Eye (tissue), 1 donor: Measurements from ENCODE around the gene RBMS3.
"Not testable (repeated sequence)": the region's sequence is repeated elsewhere in the genome, so short reads cannot be mapped to it uniquely, and the experiment has no call there.

Experiments used
- DNase-seq: peaks from one replicate; pipeline ENCODE4 v3.0.0-alpha.2; 2015

Gene RBMS3

DNA sequence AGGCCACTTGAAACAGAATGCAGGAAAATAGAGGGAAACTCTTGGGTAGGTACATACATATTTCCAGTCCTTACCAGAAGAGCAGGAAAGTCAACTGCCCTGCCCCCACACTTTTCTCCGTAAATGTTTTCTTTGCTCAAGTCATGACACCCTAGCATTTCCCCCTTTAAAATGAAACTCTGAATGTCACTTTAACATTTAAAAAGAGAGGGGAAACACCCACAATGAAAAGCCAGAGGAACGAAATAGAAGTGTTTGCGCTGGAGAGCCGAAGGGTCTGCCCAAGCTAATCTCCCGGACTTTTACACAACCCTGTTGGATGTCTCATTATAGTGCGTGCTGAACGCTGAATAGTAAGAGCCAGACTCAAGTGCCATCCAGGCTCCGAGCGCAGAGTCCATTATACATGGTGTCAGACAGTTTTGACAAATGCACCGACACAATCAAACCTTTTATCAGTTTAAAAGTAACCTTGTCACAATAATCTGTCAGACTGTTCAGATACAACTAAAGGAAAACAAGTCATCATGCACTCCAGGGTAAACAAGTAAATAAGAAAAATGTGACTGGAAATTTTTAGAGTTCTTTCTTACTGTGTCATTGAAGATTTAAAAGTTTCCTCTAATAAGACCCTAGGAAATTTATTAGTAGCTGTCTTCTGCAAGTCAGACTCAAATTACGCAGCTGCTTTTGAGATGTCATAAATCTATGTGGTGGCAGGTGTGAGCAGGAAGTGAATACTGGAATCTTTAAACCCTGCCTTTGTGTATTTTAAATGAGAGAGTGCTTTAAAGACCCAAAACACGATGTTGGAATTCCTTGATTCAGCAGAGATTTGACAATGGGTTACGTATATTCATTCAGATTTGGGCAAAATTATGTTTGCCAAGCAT lies 159.8 kb downstream of the RBMS3 start:
- peak; percentile 58 for DNase-seq

DNA sequence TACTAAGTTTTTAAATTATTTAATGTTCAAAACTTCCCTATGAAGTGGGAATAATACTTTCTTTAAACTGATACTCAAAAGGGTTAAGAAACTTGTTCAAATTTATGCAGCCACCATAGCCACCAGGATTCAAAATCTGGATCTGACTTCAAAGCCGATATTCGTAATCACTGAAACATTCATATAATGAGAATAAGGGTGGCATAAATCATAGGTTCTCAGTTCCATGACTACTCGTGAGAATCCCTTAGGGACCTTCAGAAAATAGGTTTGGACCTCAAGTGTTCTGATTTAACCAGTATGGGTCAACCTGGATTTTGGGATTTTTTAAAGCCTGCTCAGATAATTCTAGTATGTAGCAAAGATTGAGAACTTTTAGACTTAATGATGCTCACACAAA lies 160.6 kb downstream of the RBMS3 start:
- no peak for DNase-seq

DNA sequence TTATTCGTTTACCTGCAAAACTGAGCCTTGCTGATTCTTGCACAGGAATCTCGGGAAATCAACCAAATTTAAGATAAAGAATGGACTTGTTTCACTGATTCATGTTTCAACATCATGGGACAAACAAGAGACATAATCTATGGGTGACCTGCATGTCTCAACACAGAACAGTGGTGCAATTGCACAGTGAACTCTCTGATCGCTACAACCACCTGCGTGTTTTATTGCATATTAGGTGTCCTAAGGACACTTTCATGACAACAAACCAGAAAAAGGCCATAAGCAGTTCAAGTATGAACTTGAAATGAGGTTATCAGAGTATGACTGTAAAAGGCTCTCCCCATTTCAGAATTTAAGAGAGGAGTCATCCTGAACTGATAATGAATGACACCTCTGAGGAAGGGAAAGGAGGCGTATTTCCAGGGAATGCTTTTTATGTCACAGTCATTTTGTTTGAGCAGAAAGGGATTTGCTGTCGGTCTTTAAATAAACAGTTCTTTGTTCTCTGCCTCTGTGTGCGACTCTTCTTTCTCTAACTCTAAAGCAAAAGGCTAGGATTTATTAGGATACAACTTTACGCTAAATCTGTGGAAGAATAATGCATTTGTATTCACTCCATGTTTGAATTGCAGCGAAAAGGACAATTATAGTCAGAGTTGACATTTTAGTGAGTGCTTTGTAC lies 167.2 kb downstream of the RBMS3 start:
- DNase-seq = no peak

DNA sequence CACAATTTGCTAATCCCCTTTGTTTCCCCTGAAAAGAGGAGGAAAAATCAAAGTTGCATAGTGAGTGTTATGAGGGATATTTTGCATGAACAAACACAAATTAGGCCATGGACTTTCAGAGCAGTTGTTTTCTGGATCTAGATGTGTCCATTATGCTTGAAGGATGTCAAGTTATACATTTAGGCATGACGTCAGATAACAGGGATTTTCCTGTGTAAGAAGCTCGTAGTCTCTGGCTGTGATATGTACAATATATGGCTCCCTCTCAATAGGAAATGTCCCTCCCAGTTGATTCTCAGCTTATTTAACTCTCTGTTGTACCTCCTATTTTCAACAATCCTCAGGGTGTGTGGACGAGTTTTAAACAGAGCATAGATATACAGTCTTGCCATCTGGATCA lies 171.0 kb downstream of the RBMS3 start:
- no peak for DNase-seq

DNA sequence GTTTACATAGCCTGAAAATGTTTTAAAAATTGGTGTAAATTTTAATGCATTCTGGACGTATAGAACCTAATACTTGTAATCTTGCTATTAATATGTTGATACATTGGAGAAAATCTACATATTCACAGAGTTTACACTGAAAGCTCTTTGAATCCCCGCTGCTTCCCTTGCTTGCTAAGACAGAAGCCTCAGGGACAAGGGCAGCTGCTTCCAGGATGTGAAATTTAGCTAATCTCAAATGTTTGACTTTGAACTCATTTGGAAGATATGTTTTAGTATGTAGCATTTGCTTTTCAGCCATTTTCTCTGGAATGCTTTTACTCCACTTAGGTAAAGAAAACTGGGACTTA lies 172.0 kb downstream of the RBMS3 start:
- DNase-seq = no peak

DNA sequence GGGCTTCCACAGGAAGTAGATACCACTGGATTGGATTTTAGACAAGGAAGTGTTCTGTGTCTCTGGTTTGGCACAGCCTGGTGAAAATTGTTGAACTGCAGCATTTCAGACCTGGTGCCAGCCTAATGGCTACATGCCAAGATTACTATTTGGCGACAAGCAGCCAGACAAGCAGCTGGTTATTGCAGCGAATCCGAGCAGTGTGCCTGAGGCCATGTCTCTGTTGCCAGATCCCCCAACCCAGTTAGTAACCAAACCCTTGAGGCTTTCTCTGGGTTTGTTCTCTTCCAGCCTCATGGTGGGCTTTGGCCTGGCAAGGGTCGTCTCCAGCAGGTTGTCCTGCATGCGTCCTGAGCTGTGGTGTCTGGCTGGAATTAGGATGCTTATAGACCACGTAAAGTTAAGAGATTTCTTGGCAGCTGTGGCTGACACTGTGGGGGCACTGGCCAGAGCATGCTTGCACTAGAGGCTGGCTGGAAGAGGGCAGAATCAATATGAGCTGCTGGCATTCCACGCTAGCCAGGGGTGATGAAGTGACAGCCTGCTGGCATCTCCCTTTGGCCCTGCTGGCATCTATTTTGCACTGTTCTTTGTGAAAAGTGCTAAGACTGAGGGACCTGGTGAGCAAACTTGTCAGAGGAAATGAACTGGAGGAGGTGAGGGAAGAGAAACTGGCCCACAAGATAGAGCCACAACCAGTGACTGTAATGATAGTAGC lies 172.6 kb downstream of the RBMS3 start:
- DNase-seq = no peak

DNA sequence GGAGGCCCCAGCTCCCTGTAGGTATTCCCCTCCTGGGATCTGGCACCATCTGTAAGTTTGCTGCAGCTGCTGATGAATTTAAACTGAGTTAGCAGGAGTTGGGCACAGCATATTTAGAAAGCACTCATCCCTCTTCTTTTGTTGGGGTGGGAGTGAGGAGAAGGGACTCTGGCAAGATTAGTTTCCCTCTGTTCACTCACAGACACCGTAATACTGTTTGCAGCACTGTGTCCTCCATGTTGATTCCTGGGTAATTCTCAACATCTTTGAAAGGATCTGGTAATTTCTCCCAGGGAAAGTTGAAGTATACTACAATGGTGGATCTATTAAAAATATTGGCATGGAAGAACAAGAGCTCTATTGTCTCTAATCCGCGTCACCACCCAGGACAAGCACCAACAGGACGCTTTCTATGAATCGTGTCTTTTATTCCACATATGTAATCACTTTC lies 173.3 kb downstream of the RBMS3 start:
- no peak for DNase-seq

DNA sequence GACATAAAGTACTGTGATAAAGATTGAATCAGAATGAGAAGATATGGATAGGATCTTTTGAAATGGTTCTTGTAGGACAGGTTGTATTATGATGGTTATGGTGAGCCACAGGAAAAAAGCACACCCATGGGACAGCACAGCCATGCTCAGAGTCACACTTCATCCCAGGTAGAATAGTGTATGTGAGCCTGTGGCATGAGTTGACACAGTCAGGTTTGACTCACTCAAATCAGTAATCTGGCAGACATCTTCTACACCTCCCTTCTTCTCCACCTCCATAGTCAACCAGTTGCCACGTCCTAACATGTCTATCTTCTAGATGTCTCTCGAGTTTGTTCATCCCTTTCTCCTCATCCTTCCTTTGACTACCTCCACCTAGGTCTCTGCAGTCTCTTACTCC lies 176.0 kb downstream of the RBMS3 start:
- no peak for DNase-seq

DNA sequence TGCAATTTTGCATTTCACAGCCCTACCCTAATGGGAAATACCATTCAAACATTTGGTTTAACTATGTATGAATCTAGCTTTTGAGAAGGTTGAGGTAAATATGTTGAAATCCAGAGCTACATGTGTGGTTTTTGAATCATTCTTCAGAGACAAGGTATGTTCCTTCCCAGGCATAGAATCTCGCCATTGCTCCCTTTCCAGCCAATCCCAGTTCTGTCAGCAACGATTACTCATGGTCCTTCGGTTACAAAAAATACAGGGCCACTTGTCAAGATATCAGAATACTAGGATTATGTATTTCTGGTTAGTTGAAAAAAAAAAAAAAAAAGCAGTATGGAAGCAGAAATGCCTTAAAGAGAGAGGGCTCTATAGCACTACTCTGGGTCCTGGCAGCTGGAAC lies 182.4 kb downstream of the RBMS3 start:
- DNase-seq = peak; percentile 69

DNA sequence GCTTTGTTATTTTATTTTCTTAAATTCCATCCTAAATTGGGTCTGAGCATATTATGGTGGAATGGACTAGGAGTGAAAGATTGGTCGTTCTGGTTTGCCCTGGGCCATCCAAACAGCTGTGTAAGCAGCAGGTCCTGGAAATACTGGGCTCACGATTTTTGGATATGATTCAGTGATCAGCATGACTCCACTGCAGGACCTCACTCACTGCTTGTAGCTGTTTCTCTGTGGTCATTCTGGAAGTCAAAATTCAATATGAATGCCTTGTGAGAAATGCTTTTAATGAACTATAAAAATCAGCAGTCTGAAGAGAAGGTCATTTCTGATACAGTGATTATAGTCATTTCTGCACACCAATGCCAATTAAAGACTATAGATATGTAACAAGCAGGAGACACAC lies 185.0 kb downstream of the RBMS3 start:
- no peak for DNase-seq

DNA sequence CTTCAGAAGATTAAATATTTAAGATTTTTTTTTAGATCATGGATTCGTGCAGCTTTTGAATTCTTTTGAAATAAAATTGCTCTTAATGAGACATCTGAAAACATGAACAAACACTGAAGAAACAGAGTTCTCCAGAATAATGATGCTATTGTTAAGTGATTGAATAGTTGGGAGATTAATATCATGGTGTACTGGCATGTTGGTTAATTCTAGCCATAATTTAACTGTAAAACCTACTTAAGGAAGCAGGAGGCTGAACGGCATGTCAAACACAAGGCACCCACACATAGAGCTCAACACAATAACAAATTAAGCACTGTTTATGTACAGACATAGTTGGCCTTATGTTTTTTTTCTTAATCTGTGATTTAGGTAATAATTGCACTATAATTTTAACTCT lies 185.6 kb downstream of the RBMS3 start:
- DNase-seq = no peak

DNA sequence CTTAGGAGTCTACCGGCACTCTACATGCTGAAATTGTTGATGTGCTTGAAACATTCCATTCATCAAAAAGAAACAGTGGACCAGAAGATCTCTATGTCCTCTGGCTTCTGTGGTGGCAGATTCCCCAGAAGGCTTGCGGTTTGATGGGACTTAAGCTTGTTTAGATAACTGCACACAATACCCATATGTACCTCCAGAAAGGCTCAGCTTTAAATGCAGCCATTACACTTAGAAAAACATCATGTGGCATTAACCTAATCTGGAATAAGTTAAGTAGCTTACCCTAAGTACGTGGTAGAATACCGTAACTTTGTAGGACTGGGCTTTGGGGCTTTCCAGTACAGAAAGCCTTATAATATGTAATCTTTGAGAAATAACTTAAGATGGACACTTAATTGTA lies 187.3 kb downstream of the RBMS3 start:
- DNase-seq = no peak

DNA sequence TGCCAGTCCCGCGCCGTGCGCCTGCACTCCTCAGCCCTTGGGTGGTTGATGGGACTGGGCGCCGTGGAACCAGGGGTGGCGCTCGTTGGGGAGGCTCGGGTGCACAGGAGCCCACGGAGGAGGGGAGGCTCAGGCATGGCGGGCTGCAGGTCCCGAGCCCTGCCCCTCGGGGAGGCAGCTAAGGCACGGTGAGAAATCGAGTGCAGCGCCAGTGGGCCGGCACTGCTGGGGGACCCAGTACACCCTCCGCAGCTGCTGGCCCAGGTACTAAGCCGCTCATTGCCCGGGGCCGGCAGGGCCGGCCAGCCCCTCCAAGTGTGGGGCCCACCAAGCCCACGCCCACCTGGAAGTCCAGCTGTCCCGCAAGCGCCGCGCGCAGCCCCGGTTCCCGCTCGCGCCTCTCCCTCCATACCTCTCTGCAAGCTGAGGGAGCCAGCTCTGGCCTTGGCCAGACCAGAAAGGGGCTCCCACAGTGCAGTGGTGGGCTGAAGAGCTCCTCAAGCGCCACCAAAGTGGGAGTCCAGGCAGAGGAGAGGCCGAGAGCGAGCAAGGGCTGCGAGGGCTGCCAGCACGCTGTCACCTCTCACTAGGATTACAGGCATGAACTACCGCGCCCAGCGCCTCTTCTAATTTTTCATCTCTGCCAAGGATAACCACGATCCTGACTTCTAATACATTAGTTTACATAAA lies 192.8 kb downstream of the RBMS3 start:
- not testable (repeated sequence) for DNase-seq

DNA sequence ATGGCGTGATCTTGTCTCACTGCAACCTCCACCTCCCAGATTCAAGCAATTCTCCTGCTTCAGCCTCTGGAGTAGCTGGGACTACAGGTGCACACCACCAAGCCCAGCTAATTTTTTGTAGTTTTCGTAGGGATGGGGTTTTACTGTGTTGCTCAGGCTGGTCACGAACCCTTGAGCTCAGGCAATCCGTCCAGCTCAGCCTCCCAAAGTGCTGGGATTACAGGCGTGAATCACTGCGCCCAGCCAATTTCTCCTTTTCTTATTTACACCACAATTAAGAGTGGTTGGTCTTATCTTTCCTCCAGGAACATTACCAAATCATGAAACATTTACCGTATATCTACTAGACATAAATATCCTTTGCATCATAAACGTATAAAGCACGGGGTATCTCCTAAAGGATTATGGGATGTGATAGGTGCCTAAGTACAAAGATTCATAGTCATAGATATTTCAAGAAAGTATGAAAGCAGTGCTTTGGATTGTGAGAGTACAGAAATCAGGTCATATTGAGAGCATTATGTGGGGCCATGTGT lies 194.5 kb downstream of the RBMS3 start:
- DNase-seq = no peak

DNA sequence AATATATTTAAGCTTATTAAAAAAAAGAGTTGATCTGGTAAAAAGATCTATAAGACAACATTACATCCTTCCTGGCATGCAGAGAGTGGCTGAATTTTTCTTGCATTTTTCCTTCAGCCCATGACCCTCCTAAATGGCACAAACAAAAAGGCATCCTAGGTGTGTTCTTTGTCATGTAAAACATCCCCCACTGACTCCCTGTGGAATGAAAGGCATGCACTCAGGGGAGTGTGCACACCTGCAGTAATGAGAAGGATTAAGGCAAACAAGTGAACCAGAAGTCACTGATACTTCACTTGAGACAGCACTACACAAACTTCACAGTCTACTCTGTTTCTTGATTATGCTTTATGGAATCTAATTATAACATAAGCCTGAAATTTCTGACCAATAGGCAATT lies 195.0 kb downstream of the RBMS3 start:
- DNase-seq = no peak

DNA sequence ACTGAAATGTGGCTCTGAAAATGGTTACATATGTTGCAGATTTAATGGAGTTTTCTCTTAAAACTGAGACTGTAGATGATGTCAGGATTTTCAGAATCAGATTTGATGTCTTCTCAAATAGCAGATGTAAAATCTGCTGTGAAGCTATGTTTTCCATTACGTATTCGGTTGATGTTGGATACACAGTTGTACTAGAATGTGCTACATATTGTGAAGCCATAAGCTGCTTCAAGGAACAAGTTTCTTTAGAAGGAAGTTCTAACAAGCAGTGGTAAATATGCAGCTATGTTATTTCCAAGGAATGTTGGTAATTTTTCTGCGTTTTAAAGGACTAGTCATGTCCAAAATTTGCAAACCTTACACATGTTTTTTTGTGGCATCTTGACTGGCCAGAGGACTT lies 197.7 kb downstream of the RBMS3 start:
- peak; percentile 56 for DNase-seq

DNA sequence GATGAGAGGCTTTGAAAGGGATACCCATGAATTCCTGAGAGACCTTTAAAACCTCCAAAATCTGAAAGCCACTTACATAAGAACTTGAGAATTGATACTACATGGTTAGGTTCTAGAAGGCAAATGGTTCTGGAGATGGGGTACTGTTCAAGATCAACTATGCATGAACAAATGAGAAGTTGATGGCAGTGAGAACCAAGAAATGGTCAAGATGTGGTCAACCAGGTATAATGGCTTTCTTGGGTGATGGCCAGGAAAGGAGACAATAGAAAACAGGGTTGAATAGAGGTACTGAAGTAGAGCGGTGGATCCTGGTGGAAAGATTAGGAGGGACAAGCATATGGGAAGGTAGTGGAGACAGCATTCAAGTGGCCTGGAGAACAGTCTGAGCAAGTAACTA lies 200.4 kb downstream of the RBMS3 start:
- DNase-seq = no peak

DNA sequence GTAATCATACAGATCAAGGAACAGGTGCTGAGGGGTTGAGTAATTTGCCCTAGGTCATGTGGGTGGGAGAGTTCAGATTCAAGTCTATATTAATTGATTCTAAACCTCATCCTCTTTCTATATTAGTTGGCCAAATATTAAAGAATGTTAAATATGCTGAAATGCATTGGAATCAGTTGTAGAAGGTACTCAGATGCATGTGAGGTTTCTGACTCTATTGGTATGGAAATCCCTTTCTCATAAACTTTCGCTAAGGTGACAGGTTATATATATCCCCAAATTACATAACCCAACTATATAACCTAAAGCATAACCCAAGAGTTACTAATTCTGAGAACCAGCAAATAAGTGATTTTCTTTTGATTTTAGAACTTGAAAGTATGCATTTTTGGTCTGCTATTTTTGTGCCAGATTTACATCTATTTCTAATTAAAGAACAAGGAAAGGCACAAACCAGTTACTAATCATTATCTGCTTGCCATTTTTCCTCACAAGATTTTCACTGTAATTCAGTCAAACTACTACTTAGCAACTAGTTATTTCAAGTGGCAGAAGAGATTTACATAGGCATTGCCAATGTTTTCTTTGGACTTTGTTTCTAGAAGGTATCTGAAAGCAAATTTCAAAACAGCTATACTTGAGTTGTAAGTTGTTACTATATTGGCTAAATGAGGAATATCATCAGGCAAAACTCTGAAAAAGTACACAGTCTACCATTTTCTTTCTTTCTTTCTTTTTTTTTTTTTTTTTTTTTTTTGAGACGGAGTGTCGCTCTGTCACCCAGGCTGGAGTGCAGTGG lies 201.3 kb downstream of the RBMS3 start:
- DNase-seq = no peak

DNA sequence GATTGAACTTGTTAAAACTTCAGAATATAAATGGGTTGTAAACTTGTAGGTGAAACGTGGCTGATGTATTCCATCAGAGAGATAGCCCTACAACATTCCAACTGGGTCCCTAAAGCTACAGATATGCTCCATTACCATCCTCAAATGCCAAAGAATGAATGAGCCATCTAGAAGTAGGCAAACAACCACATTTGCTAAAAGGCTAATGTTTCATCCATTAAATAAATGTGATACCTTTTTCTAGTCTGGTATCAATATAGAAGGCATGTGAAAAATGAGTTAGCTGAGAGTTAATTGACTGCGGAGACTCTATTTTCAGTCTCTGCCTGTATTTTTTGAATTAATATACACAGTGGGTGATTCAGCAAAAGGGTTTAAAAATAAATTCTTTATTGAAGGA lies 203.8 kb downstream of the RBMS3 start:
- no peak for DNase-seq

DNA sequence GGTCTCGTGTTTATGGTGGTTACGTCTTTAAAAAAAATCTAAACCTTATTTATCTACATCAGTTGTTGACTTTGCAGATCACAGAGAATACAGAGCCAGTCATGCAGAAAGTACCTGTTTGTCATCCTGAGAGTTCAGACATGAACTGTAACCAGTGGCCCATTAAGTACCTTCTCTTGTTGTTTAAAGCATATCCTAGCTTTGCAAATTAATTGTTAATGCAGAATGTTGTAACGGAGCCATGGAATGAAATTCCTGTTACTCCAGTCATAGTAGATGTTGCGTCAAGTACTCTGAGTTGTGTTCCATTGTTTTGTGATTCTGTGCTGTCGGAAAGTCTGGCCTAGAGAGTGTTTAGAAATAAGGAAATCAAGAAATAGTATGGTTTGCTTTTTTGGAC lies 205.2 kb downstream of the RBMS3 start:
- peak; percentile 24 for DNase-seq

DNA sequence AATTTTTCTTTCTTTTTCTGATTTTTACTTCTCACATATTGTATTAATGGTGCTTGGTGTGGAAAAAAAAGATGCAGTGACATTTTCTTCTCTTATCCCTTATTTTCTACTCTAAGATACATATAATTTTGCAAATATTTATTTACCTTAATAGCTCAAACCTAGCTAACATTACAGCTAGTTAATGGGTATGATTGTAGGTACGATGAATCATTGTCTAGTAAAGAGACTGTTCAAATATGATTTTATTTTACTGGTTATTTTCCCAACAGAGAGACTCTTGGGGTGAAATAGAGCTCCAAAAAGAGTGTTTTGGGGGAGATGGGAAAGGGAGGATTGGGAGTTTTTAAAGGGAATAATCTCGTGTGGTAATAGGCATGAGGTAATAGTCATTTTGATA lies 206.0 kb downstream of the RBMS3 start:
- DNase-seq = no peak

DNA sequence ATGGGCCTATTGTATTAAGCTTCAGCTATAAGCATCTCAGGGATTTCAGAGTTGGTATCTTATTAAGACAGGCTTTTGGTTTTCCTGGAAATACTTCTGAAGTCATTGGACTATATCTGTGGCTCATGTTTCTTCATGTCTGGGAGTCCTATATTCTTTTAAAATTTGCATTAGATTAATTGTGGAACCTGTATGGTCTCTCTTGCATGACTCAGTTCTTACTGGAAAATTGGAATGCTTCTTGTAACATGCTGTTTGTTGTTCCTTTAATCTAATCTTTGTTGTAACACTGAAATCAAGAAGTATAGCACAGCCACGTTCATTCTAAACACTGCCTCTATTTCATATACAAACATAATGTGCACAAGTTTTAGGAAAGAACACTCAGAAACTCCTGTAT lies 208.1 kb downstream of the RBMS3 start:
- DNase-seq = no peak
